Gastroesophageal sphincter (tissue), 3 donors: Measurements from ENCODE around the gene LMBRD1.

Experiments
- POLR2A ChIP-seq, 2 donors: fragments of 450-650 bp; IDR thresholded peaks; one replicate each; pipeline ENCODE4 v1.6.1; 2017; ENCODE audit warnings: antibody characterized with exemption in 2 of 2, mild to moderate bottlenecking in 2 of 2, moderate library complexity in 1 of 2
- TF ChIP-seq, protein P1 (sequence below), 4 experiments: fragments of 200-600 bp in 2 of 4; fragments of 450-650 bp in 2 of 4; sonication (generic) in 1 of 4; IDR thresholded peaks; one replicate each; pipeline ENCODE4 v1.5.1; 2017 to 2019; ENCODE audit warnings: antibody characterized with exemption in 4 of 4, mild to moderate bottlenecking in 2 of 4, moderate library complexity in 2 of 4

DNA sequence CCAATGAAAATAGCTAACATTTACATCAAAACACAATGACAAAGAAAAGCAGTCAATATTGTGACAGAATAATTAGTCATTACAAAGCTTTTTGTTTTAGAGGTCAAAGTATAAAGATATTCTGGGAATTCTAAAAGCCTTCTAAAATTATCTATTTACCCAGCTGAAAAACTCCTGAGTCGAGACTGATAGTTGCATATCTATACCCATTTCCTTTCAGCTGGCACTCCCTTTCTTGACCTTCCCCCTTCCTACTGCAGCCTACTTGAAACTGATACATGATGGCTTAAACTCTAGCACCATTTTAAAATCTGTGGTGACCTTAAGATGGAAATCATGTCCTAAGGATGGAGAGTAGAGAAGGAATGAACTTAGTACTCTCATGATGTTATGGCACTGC lies 38.6 kb downstream of the LMBRD1 start:
- TF ChIP-seq, protein P1, sequence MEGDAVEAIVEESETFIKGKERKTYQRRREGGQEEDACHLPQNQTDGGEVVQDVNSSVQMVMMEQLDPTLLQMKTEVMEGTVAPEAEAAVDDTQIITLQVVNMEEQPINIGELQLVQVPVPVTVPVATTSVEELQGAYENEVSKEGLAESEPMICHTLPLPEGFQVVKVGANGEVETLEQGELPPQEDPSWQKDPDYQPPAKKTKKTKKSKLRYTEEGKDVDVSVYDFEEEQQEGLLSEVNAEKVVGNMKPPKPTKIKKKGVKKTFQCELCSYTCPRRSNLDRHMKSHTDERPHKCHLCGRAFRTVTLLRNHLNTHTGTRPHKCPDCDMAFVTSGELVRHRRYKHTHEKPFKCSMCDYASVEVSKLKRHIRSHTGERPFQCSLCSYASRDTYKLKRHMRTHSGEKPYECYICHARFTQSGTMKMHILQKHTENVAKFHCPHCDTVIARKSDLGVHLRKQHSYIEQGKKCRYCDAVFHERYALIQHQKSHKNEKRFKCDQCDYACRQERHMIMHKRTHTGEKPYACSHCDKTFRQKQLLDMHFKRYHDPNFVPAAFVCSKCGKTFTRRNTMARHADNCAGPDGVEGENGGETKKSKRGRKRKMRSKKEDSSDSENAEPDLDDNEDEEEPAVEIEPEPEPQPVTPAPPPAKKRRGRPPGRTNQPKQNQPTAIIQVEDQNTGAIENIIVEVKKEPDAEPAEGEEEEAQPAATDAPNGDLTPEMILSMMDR (IDR thresholded peaks at IDR 0.05) = no peak
- TF ChIP-seq POLR2A (IDR thresholded peaks at IDR 0.05) = no peak
